CD4-positive, alpha-beta T cell (primary cell): ENCODE results near the gene C2orf92. TPM values are rescaled to one million over a fixed set of nuclear protein-coding genes. Genes with fewer than 3 reads are reported as not detected.

Source experiments
- ATAC-seq: fragments of 200-7000 bp; cut with Tn5 transposase; one replicate; pipeline ENCODE4 v1.10.0; 2022; ENCODE audit warnings: mild to moderate bottlenecking; ENCODE audit not compliant: poor library complexity
- CTCF ChIA-PET: fragments of 350-600 bp; sonication (Branson Sonifier 250); formaldehyde crosslinking; loops from one replicate; lab custom pipeline; 2021; ENCODE audit warnings: antibody characterized with exemption, inconsistent platforms; lab: Charles Lee
- POLR2A ChIA-PET: fragments of 350-600 bp; sonication (Branson Sonifier 250); formaldehyde crosslinking; loops from one replicate; lab custom pipeline; 2021; ENCODE audit warnings: antibody characterized with exemption, inconsistent platforms; lab: Charles Lee
- DNase-seq, 14 experiments: peaks; one replicate each; pipeline ENCODE4 v3.0.0-alpha.2; 2013 to 2020; ENCODE audit warnings: mixed read lengths in 2 of 14
- H3K27ac ChIP-seq, 2 donors: one replicate each; pipeline versions ENCODE4 v1.5.1 to v1.7.0; 2013; ENCODE audit warnings: low read length in 2 of 2, low read depth in 1 of 2, mild to moderate bottlenecking in 1 of 2
- H3K27me3 ChIP-seq, 2 experiments: 1 replicate in 1 of 2; 2 replicates in 1 of 2; pipeline versions ENCODE4 v1.6.1 to v1.7.0; 2013; ENCODE audit warnings: low read length in 2 of 2, control low read depth in 1 of 2, mild to moderate bottlenecking in 1 of 2, moderate library complexity in 1 of 2; ENCODE audit not compliant: insufficient read depth in 2 of 2, control insufficient read depth in 1 of 2
- H3K36me3 ChIP-seq: one replicate; pipeline ENCODE4 v1.6.1; 2013; ENCODE audit warnings: low read length, control low read depth; ENCODE audit not compliant: insufficient read depth
- H3K4me1 ChIP-seq: one replicate; pipeline ENCODE4 v1.6.1; 2013; ENCODE audit warnings: low read length, control low read depth; ENCODE audit not compliant: insufficient read depth
- H3K4me3 ChIP-seq: one replicate; pipeline ENCODE4 v1.5.1; 2013; ENCODE audit warnings: mild to moderate bottlenecking, low read length, moderate library complexity
- H3K9me3 ChIP-seq, 2 experiments: 1 replicate in 1 of 2; 2 replicates in 1 of 2; pipeline versions ENCODE4 v1.6.1 to v1.7.0; 2013; ENCODE audit warnings: low read length in 2 of 2, mild to moderate bottlenecking in 2 of 2, control low read depth in 1 of 2, moderate library complexity in 1 of 2; ENCODE audit not compliant: control insufficient read depth in 1 of 2, insufficient read depth in 1 of 2
- H3K27ac Mint-ChIP-seq: one replicate; pipeline ENCODE4 v1.8.0; 2020; ENCODE audit warnings: mixed read lengths
- H3K27me3 Mint-ChIP-seq: one replicate; pipeline ENCODE4 v1.8.0; 2021; ENCODE audit warnings: mixed read lengths
- H3K36me3 Mint-ChIP-seq: one replicate; pipeline ENCODE4 v1.8.0; 2021; ENCODE audit warnings: low read depth, mixed read lengths
- H3K4me1 Mint-ChIP-seq: one replicate; pipeline ENCODE4 v1.8.0; 2021; ENCODE audit warnings: low read depth, mixed read lengths
- H3K4me3 Mint-ChIP-seq: one replicate; pipeline ENCODE4 v1.8.0; 2020; ENCODE audit warnings: mild to moderate bottlenecking, mixed read lengths
- H3K9me3 Mint-ChIP-seq: one replicate; pipeline ENCODE4 v1.8.0; 2020; ENCODE audit warnings: mixed read lengths
- CTCF ChIP-seq: fragments of 200-600 bp; IDR thresholded peaks from one replicate; pipeline ENCODE4 v1.8.0; 2022; ENCODE audit warnings: antibody characterized with exemption, mild to moderate bottlenecking
- intact Hi-C, 2 experiments: fragments of 100-400 bp; cut with DNase I in 1 of 2; cut with micrococcal nuclease in 1 of 2; formaldehyde crosslinking; loops; one replicate each; pipeline versions ENCODE4 v1.15.1 to v1.9.0; 2023 to 2025; cut with DNase I, micrococcal nuclease
- total RNA-seq, 174 experiments: library from RNA in 2 of 174; stranded (reverse) in 2 of 174; gene quantifications; one replicate each; pipeline ENCODE4 v1.2.3 and lab custom pipeline; 2021 to 2026

The C2orf92 gene
- total RNA-seq, 2 experiments from 2014 or later, result 12.4 to 13.4 TPM

GRCh38 chr2:97653473-97653872 is 16.0 kb upstream of the C2orf92 start:
- peaks cover 60% of the 10 kb centered on the region for H3K36me3 Mint-ChIP-seq
- H3K4me3 ChIP-seq, result no peak overlapping the region
- ChIA-PET CTCF (interaction anchor here (1.3 kb wide), 1 partner anchor 10 kb away, joined by 3 read pairs; no protein-coding TSS in a partner anchor), POLR2A (interaction anchor here (1.6 to 4.3 kb wide), 2 partner anchors 8 to 10 kb away, joined by 12 to 31 read pairs; partner anchors contain the start of genes ACTR1B and COX5B)
- H3K36me3 ChIP-seq, result peaks cover 38% of the 10 kb centered on the region
- H3K9me3 Mint-ChIP-seq, result no peaks in the 10 kb centered on the region
- H3K27me3 ChIP-seq, result no peaks in the 10 kb centered on the region
- intact Hi-C loops, result no loop called here
- H3K9me3 ChIP-seq, result no peaks in the 10 kb centered on the region
- ATAC-seq (no peak), DNase-seq (no peak)
- H3K4me1 Mint-ChIP-seq, result peaks cover under 1% of the 10 kb centered on the region
- H3K27ac Mint-ChIP-seq, result peak overlapping the region; percentile 47
- TF ChIP-seq CTCF, result no peak
- H3K27ac ChIP-seq, result no peak overlapping the region
- H3K4me3 Mint-ChIP-seq, result no peak overlapping the region
- no peaks in the 10 kb centered on the region for H3K27me3 Mint-ChIP-seq
- H3K4me1 ChIP-seq, result no peaks in the 10 kb centered on the region

GRCh38 chr2:97653874-97654273 is 15.6 kb upstream of the C2orf92 start:
- no peak for DNase-seq
- Histone ChIP-seq H3K4me1 (no peaks in the 10 kb centered on the region), H3K27me3 (no peaks in the 10 kb centered on the region), H3K27ac (no peak overlapping the region), H3K4me3 (no peak overlapping the region), H3K36me3 (peaks cover 38% of the 10 kb centered on the region), H3K9me3 (no peaks in the 10 kb centered on the region)
- TF ChIP-seq CTCF, result no peak
- Mint-ChIP-seq H3K4me1 (no peaks in the 10 kb centered on the region), H3K27ac (peak overlapping the region; percentile 47), H3K27me3 (no peaks in the 10 kb centered on the region), H3K9me3 (no peaks in the 10 kb centered on the region), H3K4me3 (no peak overlapping the region), H3K36me3 (peaks cover 60% of the 10 kb centered on the region)
- CTCF ChIA-PET, result interaction anchor here (1.3 kb wide), 1 partner anchor 10 kb away, joined by 3 read pairs; no protein-coding TSS in a partner anchor
- intact Hi-C loops, result no loop called here
- POLR2A ChIA-PET, result interaction anchor here (1.6 to 4.3 kb wide), 2 partner anchors 8 to 9 kb away, joined by 12 to 31 read pairs; partner anchors contain the start of genes ACTR1B and COX5B
- no peak for ATAC-seq

GRCh38 chr2:97654309-97654708 is 15.2 kb upstream of the C2orf92 start:
- Mint-ChIP-seq H3K4me1 (no peaks in the 10 kb centered on the region), H3K36me3 (peaks cover 60% of the 10 kb centered on the region), H3K9me3 (no peaks in the 10 kb centered on the region), H3K27ac (peak overlapping the region; percentile 47), H3K4me3 (no peak overlapping the region), H3K27me3 (no peaks in the 10 kb centered on the region)
- no peak for ATAC-seq
- no peak overlapping the region for H3K27ac ChIP-seq
- no peak overlapping the region for H3K4me3 ChIP-seq
- no peak for TF ChIP-seq CTCF
- peaks cover 37% of the 10 kb centered on the region for H3K36me3 ChIP-seq
- ChIA-PET POLR2A (interaction anchor here (1.6 to 4.3 kb wide), 2 partner anchors 9 kb away, joined by 12 to 31 read pairs; partner anchors contain the start of genes ACTR1B and COX5B), CTCF (interaction anchor here (1.3 kb wide), 1 partner anchor 11 kb away, joined by 3 read pairs; no protein-coding TSS in a partner anchor)
- H3K4me1 ChIP-seq, result no peaks in the 10 kb centered on the region
- DNase-seq, result no peak
- intact Hi-C loops, result no loop called here
- no peaks in the 10 kb centered on the region for H3K27me3 ChIP-seq
- no peaks in the 10 kb centered on the region for H3K9me3 ChIP-seq
